Fibroblast of skin of right biceps (primary cell): ENCODE measurements around the gene NPLOC4.
A peak's percentile ranks its signal among the peaks of the same experiment; 100 is the strongest.

Experiments
- DNase-seq: peaks from one replicate; pipeline ENCODE4 v3.0.0-alpha.2; 2013

Gene NPLOC4

DNA sequence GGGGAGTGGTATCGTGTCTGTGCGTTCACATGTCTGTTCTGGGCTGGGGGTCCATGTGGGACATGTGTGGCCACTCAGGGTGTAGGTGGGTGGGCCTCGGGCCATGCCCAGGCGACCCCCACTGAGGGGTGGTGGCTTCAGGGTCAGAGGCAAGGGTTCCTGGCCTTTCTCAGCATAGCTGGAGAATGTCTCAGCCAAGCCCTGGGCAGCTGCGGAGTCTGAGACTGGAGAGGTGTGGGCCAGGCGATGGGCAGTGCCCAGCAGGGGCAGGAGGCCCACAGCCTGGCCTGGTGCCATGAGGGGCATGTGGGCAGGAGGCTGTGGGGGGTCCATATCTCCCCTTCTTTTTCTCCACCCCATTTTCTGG, 107.5 kb downstream of the NPLOC4 start:
- no peak for DNase-seq

DNA sequence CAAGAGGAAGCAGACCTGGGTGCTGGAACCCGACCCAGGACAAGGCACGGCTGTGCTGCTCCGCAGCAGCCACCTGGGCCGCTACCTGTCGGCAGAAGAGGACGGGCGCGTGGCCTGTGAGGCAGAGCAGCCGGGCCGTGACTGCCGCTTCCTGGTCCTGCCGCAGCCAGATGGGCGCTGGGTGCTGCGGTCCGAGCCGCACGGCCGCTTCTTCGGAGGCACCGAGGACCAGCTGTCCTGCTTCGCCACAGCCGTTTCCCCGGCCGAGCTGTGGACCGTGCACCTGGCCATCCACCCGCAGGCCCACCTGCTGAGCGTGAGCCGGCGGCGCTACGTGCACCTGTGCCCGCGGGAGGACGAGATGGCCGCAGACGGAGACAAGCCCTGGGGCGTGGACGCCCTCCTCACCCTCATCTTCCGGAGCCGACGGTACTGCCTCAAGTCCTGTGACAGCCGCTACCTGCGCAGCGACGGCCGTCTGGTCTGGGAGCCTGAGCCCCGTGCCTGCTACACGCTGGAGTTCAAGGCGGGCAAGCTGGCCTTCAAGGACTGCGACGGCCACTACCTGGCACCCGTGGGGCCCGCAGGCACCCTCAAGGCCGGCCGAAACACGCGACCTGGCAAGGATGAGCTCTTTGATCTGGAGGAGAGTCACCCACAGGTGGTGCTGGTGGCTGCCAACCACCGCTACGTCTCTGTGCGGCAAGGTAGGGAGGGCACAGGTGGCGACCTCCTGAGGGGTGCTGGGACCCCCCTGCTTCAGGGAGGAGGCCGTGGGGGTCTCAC, 108.1 kb downstream of the NPLOC4 start:
- DNase-seq: no peak

DNA sequence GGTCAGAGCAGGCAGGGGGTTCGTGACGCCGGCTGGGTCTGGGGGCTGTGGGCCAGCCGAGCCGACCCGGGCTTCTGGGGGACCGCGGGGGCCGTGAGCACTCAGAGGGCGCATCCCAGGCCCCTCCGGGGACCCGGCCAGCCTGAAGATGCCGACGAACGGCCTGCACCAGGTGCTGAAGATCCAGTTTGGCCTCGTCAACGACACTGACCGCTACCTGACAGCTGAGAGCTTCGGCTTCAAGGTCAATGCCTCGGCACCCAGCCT, 108.6 kb downstream of the NPLOC4 start:
- no peak for DNase-seq

DNA sequence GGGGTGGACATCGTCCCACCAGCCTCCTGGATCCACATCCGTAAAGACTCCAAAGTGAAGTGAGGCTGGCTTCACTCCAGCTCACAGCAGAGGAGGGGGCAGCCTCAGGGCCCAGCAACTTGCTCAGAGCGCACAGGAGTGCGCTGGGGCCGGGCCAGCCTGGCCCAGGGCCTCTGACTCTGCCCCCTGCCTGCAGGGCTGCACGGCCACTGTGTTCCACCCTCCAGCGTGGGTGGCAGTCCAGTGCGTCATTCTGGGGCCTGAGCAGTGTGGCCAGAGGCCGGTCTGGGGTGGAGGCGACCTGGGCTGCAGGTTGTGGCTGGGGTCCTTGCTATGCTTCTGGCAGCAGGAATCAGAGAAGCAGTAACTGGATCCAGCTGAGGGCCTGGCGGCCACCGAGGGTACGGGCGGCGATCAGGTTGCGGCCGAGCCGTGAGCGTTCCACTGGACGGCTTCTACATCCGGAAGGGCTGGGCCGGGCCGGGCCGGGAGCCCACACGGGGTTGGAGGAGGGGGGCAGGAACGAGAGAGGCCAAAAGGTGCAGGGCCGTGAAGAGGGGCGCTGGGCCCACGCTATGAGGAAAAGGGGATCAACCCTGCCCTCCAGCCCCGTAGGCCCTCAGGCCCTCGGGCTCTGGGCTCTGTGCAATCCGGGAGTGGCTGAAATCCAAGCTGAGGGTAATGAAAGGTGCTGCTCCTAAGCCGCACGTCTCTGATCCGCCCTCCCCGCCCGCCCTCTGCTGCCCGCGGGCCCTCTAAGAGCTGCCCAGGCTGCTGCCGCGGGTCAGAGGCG, 109.1 kb downstream of the NPLOC4 start, which contains the start of gene FSCN2:
Gene FSCN2, plus strand, starts transcription at position 787 of the 793 bp plus-strand sequence. CDS start 155 bp downstream, outside the sequence.
- DNase-seq: no peak

DNA sequence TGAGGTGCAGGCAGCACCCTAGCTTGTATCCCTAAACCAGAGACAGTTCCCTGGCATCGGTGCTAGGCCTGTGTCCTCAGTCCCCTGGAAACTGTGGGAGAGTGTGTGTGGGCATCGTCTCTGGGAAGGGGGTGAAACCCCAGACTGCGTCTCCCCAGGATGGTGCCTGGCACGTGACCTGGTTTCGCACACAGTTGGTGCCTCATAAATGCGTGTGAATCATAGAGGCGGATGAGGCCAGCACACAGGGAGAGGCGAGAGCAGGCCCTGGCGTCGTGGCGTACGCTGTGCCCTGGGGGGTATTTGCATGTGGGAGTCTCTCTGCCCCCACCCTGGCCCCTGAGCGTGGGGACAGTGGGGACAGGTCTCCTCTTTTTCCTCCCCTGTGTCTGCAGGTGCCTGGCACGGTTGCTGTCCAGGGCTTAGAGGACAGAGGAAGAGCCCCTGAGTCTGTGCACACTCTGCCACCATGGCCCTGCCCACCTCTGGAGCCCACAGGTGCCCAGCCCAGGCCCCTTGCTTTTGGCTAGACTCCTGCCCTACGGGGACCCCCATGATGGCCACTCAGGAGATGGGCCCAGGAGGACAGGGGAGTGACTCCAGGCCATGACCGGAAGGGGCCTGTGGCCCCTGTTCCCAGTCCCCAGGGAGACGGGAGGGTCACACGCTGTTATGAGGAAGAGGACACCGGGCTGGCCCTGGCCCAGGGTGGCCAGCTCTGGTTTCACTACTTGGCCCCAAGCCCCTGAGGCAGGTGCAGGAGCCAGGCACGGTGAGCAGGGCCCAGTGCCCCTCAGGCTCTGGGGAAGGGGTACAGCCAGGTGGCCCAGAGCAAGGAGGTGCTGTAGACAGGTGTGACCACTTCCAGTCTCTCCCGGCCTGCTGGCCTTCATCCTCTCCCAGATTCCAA, 110.0 kb downstream of the NPLOC4 start:
- no peak for DNase-seq

DNA sequence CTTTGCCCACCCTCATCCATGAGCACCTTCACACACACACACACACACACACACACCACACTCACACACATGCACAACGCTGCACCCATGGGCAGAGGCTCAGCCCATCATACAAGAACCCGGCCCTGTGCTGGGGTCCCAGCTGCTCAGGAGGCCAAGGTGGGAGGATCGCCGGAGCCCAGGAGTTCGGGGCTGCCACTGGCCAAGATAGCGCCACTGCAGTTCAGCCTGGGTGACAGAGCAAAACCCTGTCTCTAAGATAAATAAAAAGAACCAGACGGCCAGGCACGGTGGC, 112.1 kb downstream of the NPLOC4 start:
- DNase-seq: no peak

DNA sequence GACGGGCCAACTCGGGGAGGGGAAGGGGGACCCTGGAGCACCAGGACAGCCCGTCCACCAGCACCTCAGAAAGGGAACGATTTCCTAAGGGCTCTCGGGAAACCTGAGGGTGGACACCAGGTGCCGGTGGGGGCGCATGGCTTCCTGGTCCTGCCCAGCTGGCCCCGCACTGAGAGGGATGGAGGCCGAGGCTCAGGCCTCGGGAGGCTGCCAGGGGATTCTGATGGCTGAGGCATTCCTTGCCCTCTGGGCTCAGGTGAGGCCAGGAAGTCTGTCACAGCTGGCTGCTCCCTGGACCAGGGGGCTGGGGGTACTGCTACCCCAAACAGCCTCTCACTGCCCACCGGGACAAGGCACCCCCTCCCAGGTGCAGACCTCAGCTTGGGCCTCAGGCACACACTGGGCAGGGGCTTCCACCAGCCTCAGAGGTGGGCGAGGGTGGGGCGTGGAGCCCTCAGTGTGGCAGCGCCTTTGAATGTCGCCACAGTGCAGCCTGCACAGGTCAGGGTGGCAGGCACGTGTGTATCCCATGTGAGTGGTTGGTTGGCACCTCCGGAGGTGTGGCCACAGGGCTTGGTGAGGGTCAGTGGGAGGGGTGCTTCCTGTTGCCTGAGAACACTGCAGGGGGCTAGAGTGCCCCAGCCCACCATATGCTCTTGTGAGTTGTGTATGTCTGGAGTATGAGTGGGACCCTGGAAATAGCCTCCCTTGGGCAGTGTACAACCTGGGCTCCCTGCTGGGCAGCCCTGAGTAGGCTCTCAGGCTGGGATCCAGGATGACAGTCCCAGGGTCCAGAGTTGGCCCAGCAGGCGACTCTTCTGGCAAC, 112.7 kb downstream of the NPLOC4 start:
- DNase-seq: no peak

DNA sequence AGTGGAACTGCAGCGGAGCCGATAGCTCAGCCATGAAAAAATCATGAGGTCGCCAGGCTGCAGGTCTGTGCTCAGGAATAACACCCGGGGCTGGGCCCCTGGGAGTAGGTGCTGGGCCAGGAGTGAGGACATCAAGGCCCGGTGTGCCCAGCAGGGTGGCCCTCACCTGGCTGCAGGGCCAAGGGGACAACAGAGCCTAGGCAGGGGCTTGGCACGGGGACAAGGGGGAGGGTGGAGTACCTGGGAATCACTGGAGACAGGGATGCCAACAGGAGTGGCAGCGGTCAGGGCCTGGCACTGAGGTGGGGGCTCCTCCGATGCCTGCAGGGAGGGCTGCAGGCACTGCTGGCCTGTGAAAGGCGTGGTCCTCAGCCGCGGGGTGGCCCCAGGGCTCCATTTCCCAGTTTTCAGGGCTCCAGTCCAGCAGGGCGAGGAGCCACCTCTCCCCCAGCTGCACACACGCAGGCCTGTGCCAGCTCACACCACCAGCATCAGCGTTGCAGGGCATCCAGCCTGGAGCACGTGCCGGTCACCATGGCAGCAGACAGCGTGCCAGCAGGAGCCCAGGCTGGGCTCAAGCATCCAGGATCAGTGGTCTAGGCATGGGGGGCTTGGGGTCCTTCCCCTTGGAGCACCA, 113.4 kb downstream of the NPLOC4 start:
- DNase-seq: peak; percentile 51

DNA sequence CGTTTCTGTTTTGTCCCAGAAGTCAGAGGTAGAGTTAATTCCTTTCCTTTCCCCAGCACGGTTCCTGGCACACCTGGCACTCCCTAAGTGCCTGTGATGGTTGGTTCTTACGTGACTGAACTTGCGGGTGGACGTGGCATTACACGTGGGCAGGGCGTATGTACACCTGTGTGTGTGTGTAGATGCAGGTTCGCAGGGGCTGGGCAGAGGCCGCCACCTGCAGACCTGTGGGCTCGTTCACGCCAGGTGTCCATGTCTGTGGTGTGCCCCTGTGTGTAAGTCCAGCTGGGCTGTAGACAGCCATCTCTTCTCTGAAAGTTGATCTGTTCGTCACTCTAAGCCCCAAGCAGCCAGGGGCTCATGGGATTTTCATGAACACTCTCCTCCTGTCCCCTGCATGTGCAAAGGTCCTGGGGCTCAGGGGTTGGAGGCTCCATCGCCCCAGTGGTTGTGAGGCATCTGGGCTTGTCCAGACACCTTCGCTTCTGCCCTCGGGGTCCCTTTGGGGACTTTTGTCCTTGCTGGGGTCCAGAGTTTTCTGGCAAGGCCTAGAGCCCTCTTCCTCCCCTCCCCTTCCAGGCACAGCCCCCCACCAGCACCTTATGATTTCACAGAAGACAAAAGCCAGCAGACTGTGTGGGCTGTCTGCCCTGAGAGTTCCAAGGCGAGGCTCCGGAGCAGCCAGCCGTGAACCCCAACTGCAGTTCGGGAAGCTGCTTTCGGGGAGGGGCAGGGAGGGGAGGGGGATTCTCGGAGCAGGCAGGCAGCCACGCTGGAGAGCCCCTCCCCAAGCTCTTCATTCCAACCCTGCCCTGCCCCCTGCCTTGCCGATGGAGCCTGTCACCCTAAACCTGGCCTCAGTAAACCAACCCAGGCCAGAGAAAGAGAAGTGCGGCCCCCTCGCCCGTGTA, 114.2 kb downstream of the NPLOC4 start:
- DNase-seq: no peak

DNA sequence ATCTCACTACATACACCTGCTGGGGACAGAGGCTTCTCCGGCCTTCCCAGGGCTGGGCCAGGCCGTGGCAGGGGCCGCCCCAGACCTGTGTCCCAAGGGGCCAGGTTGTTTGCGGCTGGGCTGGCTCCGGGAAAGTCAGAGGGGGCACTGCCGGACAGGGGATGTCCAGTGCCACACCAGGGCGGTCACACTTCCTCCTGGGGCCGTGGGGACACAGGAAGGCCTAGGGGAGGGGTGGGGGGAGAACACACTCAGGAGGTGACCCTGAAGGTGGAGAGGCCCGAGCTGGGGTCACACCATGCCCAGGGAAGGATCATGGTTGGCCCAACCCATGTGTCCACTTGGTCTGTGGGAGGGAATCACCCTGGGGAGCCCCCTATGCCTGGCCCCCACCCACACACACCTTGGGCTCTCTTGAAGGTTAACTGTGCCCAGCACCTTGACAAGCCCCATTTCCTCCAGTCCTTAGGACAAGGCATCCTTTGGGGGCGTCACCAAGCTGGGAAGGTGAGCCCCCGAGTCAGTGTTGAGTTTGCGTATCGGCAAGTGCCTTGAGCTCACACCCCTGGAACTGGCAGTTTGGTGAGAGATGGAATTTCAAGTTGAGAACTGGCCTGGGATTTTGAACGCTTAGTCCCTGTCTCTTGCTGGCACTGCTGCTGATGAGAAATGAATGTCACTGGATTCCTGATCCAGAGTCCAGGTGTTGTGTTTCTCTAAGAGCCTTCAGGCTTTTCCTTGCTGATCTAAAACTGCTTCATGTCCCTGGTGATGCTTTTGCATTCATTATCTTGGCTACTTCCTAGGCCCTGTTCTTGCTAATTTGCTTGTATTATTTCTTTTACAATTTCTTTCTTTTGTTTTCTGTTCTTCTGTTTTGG, 116.7 kb downstream of the NPLOC4 start:
- DNase-seq: no peak

DNA sequence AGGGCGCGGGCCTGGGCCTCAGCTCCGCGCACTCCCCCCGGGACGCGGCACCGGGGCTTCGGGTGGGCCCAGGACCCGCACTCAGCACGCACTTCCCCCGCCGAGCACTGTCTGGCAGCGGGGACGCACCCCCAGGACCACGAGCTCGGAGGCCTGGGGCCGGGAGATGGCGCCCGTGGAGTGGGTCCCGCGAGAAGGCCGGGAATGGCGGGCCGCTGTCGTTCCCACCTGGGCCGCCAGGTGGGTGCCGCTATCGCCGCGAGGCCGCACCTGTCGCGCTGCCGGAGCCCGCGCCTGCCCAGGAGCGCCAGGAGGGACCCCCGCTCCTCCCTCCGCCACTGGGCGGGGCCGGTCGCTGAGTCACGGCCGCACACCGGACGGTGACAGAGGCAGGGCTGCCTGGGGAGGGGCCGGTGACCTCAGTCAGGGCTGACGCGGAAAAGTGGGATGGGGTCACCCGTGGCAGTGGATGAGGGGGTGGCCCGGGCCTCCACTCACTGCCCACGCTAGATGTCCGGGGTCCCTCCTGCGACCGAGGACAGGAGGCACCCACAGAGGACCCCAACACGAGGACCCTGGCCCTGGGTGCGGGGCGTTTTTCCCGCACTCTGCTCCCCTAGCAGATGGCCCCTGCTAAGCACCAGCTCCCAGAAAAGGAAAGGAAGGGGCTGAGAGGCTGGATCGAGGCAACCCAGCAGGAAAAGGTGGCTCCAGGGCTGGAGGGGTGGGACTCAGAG, 117.5 kb downstream of the NPLOC4 start:
- DNase-seq: no peak

DNA sequence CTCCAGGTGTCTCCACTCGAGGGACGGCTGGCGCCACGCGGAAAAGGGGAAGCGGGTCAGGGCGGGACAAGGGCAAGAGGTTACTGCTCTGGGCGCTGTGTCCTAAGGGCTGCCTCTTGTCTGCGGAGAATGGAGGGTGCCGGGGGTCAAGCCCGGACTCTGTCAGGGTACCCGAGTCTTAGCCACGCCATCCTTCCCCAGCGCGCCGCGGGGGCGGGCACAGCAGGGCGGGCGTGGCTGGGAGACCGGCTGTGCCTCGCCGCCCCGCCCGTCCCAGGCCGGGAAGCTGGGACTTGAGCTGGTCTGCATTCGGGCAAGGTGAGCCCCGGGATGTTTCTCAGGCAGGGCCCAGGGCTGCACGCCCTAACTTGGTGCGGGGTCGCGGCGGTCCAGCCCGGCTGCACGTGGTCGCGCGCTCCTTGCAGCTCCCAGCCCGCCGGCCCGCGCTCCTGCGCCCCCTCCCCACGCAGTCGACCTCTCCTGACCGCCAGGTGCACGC, 118.1 kb downstream of the NPLOC4 start:
- DNase-seq: no peak

DNA sequence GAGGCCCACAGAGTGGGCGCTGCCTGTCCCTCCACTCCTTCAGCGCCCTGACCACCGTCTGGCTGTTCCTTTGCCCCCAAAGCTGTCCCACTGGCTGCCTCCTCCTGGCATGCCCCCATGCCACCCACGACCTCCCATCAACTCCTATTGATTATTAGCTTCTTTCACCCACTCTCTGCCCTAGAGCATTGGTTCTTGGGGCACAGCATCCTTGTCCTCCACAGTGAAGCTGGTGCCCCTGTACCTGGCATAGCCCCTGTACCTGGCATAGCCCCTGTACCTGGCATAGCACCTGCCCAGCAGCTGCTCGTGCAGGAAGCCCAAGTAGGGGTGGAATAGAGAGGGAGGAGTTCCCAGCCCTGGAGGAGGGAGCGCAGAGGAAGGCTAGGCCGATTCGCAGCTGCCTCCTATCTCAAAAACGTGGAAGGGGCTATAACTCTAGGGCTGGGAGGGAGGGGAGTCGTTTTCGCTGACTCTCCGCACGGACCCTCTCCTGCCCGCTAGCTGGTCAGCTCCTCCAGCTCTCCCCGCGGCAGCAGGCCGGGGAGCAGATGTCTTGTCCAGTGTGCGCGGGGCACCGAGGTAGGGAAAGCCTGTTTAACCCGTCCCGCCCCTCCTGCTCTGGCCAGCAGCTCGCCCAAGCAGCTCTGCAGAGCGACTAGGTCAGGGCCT, 118.7 kb downstream of the NPLOC4 start:
- no peak for DNase-seq

DNA sequence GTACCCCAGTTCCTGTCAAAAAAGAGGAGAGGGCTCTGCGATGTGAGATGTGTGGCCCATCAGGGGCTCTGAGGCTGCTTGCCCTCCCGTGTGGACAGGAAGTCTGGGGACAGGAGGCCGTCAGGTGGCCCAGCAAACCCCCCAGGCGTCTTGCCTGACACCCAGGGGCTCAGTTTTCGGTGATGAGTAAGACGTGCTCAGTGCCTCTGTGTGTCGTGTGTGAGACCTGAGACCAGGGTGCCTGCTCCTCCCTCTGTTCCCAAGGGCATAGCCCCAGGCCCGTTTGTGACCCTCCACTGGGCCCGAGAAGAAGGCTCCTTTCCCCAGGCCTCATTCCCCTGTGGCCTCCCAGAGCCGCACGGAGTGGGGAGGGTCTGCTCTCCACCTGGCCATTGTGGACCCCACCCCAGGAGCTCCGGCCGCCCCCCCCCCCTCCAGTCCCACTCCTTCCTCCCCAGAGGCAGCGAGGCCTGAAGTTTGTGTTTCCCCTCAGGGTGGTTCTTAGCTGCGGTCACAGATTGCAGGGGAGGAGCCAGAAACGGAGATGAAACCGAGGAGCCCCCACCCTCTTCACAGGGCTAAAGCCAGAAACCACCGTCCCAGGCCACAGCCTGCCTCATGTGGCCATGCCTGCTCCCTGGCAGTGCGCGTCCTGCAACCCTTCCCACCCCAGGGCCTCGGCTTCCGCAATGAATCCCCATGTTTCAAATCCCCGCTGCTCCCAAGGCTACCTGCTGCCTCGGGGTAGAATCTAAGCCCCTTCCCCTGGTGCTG, 119.4 kb downstream of the NPLOC4 start:
- no peak for DNase-seq

DNA sequence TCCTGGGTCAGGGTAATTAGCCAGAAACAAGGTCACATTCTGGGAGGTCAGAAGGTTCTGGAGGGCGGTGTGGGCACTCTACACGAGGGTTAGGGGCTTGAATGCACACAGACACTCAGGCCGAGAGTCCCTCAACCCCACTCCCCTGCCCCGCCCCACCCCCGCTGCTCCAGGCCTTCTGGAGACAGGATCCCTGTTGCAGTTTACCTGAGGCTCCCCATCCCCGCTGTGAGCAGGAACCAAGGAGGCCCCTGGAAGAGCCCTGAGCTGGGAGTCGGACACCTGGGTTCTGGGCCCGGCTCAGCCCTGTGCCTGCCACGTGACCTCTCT, 119.9 kb downstream of the NPLOC4 start:
- no peak for DNase-seq

DNA sequence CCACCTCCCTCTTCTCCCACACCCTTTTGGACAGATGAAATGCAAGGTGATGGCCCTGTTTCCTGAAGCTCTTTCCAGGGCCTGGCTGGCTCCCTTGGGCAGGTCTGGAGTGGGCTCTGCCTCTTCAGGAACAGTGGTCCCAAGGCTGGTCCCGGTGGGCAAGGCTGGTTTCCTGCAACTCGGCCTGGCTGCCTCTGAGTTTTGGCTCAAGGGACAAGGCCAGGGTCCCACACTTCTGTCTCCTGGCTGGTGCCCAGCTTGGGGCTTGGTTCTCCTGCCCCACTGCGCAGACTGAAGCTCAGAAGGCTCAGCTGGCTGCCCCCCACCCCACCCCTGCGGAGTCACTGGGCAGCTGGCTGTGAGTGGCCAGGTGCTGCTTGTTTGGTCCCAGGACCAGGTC, 120.5 kb downstream of the NPLOC4 start:
- DNase-seq: no peak

DNA sequence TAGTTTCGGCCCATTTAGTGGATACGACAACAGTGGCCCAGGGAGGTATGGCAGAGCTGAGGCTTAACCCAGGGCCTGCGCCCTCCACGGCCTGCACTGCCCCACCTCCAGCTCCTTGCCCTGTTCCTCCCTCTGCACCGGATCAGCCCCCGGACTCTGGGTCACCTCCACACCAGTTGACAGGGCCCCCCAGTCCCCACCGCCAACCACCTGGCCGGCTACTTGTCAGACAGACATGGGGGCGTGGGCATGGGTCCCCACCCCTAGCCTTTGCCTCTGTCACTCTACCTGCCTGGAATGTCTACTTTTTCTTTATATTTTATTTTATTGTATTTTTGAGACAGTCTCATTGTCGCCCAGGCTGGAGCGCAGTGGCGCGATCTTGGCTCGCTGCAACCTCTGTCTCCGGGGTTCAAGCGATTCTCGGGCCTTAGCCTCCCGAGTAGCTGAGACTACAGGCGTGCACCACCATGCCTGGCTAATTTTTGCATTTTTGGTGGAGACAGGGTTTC, 121.3 kb downstream of the NPLOC4 start:
- no peak for DNase-seq
